OCI-LY3 (cell line): ENCODE results near the gene TMEM150C.

Source experiments
- H2AFZ ChIP-seq: fragments of 200-600, 300-600 bp; shearing (Covaris generic); 2 replicates; pipeline ENCODE4 v1.6.0; 2014; ENCODE audit warnings: antibody characterized with exemption, low read depth, low read length
- H3K27ac ChIP-seq: fragments of 200-600, 300-600 bp; sonication (generic); 2 replicates; pipeline ENCODE4 v1.5.1; 2014; ENCODE audit warnings: mild to moderate bottlenecking, low read length, moderate library complexity, mixed read lengths
- H3K27me3 ChIP-seq: fragments of 200-600, 300-600 bp; sonication (generic); 2 replicates; pipeline ENCODE4 v1.6.1; 2014; ENCODE audit warnings: low read depth, low read length, mixed read lengths
- H3K36me3 ChIP-seq: fragments of 200-600, 300-600 bp; sonication (generic); replicated peaks from 2 replicates; pipeline ENCODE3; 2014; ENCODE audit warnings: low read depth, low read length, mixed read lengths
- H3K4me1 ChIP-seq: fragments of 300-600, 200-600 bp; sonication (generic); 2 replicates; pipeline ENCODE4 v1.6.1; 2014; ENCODE audit warnings: low read length, mixed read lengths
- H3K4me2 ChIP-seq: fragments of 200-600, 300-600 bp; sonication (generic); 2 replicates; pipeline ENCODE4 v1.6.1; 2014; ENCODE audit warnings: low read length, mixed read lengths
- H3K4me3 ChIP-seq: fragments of 300-600, 200-600 bp; sonication (generic); 2 replicates; pipeline ENCODE4 v1.5.1; 2014; ENCODE audit warnings: antibody characterized with exemption, mild to moderate bottlenecking, low read length, moderate library complexity
- H3K79me2 ChIP-seq: fragments of 300-600, 200-600 bp; shearing (Covaris generic); 2 replicates; pipeline ENCODE4 v1.6.1; 2014; ENCODE audit warnings: mild to moderate bottlenecking, low read length, mixed read lengths
- H3K9ac ChIP-seq: fragments of 300-600, 200-600 bp; shearing (Covaris generic); 2 replicates; pipeline ENCODE4 v1.6.0; 2014; ENCODE audit warnings: mild to moderate bottlenecking, low read length, moderate library complexity
- H3K9me3 ChIP-seq: fragments of 200-600, 300-600 bp; shearing (Covaris generic); 2 replicates; pipeline ENCODE4 v1.6.1; 2014; ENCODE audit warnings: low read length, mixed read lengths; ENCODE audit not compliant: insufficient read depth
- H4K20me1 ChIP-seq: fragments of 200-600, 300-600 bp; sonication (generic); 2 replicates; pipeline ENCODE4 v1.6.1; 2016; ENCODE audit warnings: low read length, mixed read lengths; ENCODE audit not compliant: insufficient read depth
- CTCF ChIP-seq: fragments of 200-600, 300-600 bp; sonication (generic); IDR thresholded peaks from 2 replicates; pipeline ENCODE4 v1.5.1; 2014; ENCODE audit warnings: antibody characterized with exemption, low read length, low read depth
- EZH2phosphoT487 ChIP-seq: fragments of 200-600 bp; shearing (Covaris generic); IDR thresholded peaks from 2 replicates; pipeline ENCODE4 v1.6.1; 2018; ENCODE audit warnings: antibody characterized with exemption, mixed run types, low read depth

The TMEM150C gene

GRCh38 chr4:82513382-82513781, 48.4 kb downstream of the TMEM150C start:
- H3K36me3 ChIP-seq: no peaks in the 10 kb centered on the region
- H4K20me1 ChIP-seq: no peaks in the 10 kb centered on the region
- H3K4me1 ChIP-seq: no peaks in the 10 kb centered on the region
- no peak for TF ChIP-seq CTCF
- no peak for TF ChIP-seq EZH2phosphoT487
- no peak overlapping the region for H3K4me2 ChIP-seq
- H3K27ac ChIP-seq: no peak overlapping the region
- H3K27me3 ChIP-seq: no peaks in the 10 kb centered on the region; the same call in 1 of the 2 replicates
- H3K9ac ChIP-seq: no peak overlapping the region
- H2AFZ ChIP-seq: no peak overlapping the region
- H3K4me3 ChIP-seq: no peak overlapping the region
- H3K9me3 ChIP-seq: no peaks in the 10 kb centered on the region
- H3K79me2 ChIP-seq: no peaks in the 10 kb centered on the region

GRCh38 chr4:82510216-82510615, 51.6 kb downstream of the TMEM150C start:
- Histone ChIP-seq H3K79me2 (no peaks in the 10 kb centered on the region), H3K9ac (no peak overlapping the region), H3K4me1 (no peaks in the 10 kb centered on the region), H3K4me3 (no peak overlapping the region), H3K27ac (no peak overlapping the region), H3K36me3 (no peaks in the 10 kb centered on the region), H3K4me2 (no peak overlapping the region), H3K9me3 (no peaks in the 10 kb centered on the region), H3K27me3 (no peaks in the 10 kb centered on the region), H4K20me1 (no peaks in the 10 kb centered on the region), H2AFZ (no peak overlapping the region)
- TF ChIP-seq EZH2phosphoT487 (no peak), CTCF (no peak)

- no peaks in the 10 kb centered on the region for H4K20me1 ChIP-seq
Observed at GRCh38 chr4:82508806-82509428, 52.9 kb downstream of the TMEM150C start.

GRCh38 chr4:82508011-82508410, 53.8 kb downstream of the TMEM150C start:
- no peaks in the 10 kb centered on the region for H3K79me2 ChIP-seq
- no peaks in the 10 kb centered on the region for H3K9me3 ChIP-seq
- H3K4me2 ChIP-seq: no peak overlapping the region
- H3K36me3 ChIP-seq: no peaks in the 10 kb centered on the region
- H2AFZ ChIP-seq: no peak overlapping the region
- H3K27ac ChIP-seq: no peak overlapping the region
- H3K27me3 ChIP-seq: no peaks in the 10 kb centered on the region
- no peaks in the 10 kb centered on the region for H4K20me1 ChIP-seq
- no peak overlapping the region for H3K4me3 ChIP-seq
- no peak overlapping the region for H3K9ac ChIP-seq
- H3K4me1 ChIP-seq: no peaks in the 10 kb centered on the region
- TF ChIP-seq CTCF (no peak), EZH2phosphoT487 (no peak)

More at GRCh38 chr4:82508806-82509428, 52.9 kb downstream of the TMEM150C start:
- Histone ChIP-seq H3K27me3 (no peaks in the 10 kb centered on the region), H3K79me2 (no peaks in the 10 kb centered on the region), H3K4me2 (no peak overlapping the region), H3K4me1 (no peaks in the 10 kb centered on the region), H2AFZ (no peak overlapping the region), H3K9ac (no peak overlapping the region), H3K4me3 (no peak overlapping the region), H3K9me3 (no peaks in the 10 kb centered on the region), H3K27ac (no peak overlapping the region), H3K36me3 (no peaks in the 10 kb centered on the region)
- TF ChIP-seq CTCF: no peak
- TF ChIP-seq EZH2phosphoT487: no peak
